DMS79 treated with DMSO at 0.1 percent for 48 hours (cell line): ENCODE measurements around the gene HERC2.
"Not testable (repeated sequence)": the region's sequence is repeated elsewhere in the genome, so short reads cannot be mapped to it uniquely, and the experiment has no call there.

Experiments
- DNase-seq: peaks from one replicate; lab custom pipeline; 2025; lab: John Stamatoyannopoulos, UW

Gene HERC2

GRCh38 chr15:28322129-28322588, at the start of gene HERC2:
Gene HERC2, minus strand, starts transcription at chr15:28322179. Its CDS starts 746 bp downstream, at chr15:28321433.
- DNase-seq = not testable (repeated sequence)

- not testable (repeated sequence) for DNase-seq
Measured at GRCh38 chr15:28365502-28365901, 43.5 kb upstream of the HERC2 start.

DNA sequence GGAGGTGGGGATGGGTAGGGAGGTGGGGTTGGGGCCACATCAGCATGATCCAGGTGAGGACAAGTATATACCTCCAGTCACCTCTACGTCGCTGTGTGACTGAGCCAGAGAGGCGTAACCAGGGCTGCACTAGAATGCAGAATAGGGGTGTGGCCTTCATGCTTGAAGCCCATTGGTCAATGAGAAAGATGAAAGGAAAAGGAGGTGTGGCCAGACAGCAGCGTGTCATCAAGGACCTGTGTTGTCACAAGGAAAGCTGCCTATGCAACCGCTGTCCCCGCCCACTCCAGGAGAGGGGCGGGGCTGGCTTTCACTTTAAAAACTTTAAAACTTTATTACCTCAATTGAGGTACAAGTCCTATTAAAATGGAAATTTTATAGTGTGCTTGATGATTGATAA, 36.0 kb upstream of the HERC2 start, which contains the start of gene GOLGA6L24:
TSS of gene GOLGA6L24 (minus strand) at position 101 of the 400 bp plus-strand sequence. CDS start at position 40, 61 bp downstream.
- not testable (repeated sequence) for DNase-seq

GRCh38 chr15:28321358-28322078, 461 bp downstream of the HERC2 start:
- not testable (repeated sequence) for DNase-seq

DNA sequence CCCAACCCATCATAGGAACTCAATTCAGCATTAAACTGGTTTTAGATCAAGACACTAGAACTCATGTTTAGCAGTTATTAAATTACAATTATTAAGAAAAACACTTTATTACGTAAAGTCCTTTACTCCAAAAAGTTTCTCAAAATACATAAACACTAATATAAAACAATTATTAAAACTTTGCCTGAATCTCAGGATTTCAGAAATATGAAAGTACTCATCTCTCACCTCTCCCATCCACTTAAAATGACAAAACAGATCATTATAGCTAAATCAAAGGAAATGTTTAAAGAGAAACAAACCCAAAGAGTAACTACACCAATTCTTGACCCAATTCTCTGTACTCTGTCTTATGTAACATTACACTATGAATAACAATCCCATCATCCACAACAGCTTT, 2.3 kb downstream of the HERC2 start:
- not testable (repeated sequence) for DNase-seq

DNA sequence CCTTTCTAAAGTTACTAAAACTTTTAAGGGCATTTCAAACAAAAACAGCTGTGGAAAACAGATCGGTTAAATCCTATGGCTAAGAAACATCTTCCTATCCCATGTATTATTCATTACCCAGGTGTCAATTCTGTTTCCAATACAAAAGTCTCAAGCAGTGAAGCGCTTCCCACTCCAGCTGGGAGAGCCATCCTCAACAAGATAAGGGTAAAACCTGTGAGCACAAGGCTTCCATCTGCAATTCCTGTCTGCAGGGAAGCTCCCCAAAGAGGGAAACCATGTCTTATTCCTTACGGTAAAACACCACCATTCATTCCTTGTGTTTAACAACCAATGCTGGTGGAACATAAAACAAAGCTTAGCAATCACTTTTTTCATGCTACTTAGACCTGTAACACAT, 3.2 kb downstream of the HERC2 start:
- not testable (repeated sequence) for DNase-seq

- DNase-seq = not testable (repeated sequence)
Measured at GRCh38 chr15:28318122-28318521, 3.9 kb downstream of the HERC2 start.

DNA sequence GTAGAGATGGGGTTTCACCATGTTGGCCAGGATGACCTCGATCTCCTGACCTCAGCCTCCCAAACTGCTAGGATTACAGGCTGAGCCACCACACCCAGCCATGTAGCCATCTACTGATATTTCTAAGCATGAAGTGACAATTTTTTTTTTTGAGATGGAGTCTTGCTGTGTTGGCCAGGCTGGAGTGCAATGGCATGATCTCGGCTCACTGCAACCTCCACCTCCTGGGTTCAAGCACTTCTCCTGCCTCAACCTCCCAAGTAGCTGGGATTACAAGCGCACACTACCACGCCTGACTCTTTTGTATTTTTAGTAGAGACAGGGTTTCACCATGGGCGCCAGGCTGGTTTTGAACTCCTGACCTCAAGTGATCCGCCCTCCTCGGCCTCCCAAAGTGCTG, 5.0 kb downstream of the HERC2 start:
- DNase-seq = not testable (repeated sequence)

DNA sequence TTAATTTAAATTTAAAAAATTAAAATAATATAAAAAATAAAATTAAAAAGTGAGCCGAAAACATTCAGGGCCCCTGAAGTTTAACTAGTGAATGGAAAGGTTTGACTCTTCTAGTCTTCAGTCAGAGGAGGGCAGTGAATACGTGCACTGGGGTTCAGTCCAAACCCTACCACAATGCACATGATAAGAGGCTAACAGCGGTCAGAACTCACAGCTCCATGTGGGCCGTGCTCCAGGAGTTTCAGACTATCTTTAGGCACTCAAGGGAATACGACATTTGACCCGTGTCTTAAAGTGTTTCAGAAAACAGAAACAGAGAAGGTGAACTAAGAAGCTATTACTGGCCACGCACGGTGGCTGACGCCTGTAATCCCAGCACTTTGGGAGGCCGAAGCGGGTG, 11.5 kb downstream of the HERC2 start:
- DNase-seq = not testable (repeated sequence)

DNA sequence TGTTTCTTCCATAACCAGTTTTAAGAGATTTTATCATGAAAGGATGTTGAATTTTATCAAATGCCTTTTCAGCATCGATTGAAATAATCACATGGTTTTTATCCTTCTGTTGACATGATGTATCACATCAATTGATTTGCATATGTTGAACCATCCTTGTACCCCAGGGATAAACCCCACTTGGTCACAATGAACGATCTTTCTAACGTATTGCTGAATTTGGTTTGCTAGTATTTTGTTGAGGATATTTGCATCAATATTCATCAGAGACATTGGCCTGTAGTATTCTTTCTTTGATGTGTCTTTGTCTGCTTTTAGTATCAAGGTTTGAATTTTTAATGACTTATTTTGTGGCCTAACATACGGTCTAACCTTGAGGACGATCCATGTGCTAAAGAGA, 13.3 kb downstream of the HERC2 start:
- DNase-seq = not testable (repeated sequence)

DNA sequence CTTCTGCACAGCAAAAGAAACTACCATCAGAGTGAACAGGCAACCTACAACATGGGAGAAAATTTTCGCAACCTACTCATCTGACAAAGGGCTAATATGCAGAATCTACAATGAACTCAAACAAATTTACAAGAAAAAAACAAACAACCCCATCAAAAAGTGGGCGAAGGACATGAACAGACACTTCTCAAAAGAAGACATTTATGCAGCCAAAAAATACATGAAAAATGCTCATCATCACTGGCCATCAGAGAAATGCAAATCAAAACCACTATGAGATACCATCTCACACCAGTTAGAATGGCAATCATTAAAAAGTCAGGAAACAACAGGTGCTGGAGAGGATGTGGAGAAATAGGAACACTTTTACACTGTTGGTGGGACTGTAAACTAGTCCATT, 16.3 kb downstream of the HERC2 start:
- DNase-seq = not testable (repeated sequence)

DNA sequence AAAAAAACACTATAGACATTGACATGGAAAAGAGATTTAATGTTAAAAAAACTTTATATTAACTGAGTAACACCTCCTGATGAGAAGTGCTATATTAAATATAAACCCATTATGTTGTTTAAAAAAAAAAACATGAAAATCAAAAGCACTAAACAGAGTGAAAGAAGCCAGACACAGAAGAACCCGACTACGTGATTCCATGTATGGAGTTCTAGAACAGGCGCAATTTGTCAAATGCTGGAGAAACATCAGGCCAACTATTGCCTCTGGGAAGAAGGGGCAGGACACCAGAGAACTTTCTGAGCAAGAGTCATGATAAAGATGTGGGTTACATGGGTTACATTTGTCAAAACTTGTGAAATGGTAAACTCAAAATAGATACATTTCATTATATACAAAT, 24.5 kb downstream of the HERC2 start:
- not testable (repeated sequence) for DNase-seq

- DNase-seq = not testable (repeated sequence)
Measured at GRCh38 chr15:28296814-28297213, 25.2 kb downstream of the HERC2 start.

- not testable (repeated sequence) for DNase-seq
Measured at GRCh38 chr15:28295009-28295563, 26.9 kb downstream of the HERC2 start.

GRCh38 chr15:28294560-28294959, 27.4 kb downstream of the HERC2 start:
- DNase-seq = not testable (repeated sequence)

- DNase-seq = no peak
Measured at GRCh38 chr15:28289694-28290463, 32.1 kb downstream of the HERC2 start.

DNA sequence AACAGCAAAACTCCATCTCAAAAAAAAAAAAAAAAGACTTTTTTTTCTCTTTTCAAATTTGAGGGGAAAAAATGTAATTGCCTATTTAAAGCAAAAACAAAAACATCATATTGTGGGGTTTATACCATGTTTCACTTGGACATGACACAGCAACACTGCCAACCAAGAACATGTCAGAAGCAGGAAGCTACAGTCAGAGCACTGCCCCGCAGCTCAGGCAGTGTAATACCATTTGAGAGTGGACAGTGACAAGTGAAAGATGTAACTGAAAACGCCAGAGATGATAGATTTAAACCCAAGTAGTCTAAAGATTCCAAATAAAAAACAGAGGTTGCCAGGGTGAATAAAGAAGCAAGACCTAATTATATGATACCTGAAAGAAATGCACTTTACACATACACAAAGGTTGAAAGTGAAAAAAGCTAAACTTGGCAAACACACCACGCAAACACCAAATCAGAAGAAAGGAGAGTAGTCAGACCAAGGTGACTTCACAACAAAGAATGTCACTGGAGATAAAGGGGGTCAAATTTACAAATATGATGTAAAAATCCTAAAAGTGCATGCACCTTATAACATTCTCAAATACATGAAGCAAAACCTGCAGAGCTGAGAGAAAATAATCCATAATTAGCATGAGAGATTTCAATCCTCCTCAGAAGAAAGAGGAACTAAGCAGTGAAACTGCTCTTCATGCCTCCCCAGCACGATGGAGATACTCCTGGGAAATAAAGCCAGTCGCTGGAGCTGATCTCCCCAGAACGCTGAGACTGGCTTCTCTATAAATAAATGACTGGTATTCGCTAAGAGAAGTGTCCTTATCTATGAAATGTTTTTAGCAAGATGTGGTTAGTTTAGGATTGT, 32.9 kb downstream of the HERC2 start:
- DNase-seq = not testable (repeated sequence)

- DNase-seq = not testable (repeated sequence)
Measured at GRCh38 chr15:28286659-28287058, 35.3 kb downstream of the HERC2 start.

GRCh38 chr15:28286031-28286430, 35.9 kb downstream of the HERC2 start:
- DNase-seq = no peak

GRCh38 chr15:28281876-28282275, 40.1 kb downstream of the HERC2 start:
- no peak for DNase-seq

- no peak for DNase-seq
Measured at GRCh38 chr15:28274635-28275034, 47.3 kb downstream of the HERC2 start.
